PFSK-1 (cell line): ENCODE data around the gene POR.

Experiments
- FOXP2 ChIP-seq: optimal IDR thresholded peaks from 2 replicates; pipeline ENCODE3; 2011; ENCODE audit warnings: borderline replicate concordance, control low read depth, inconsistent platforms; ENCODE audit not compliant: insufficient read depth; ENCODE audit errors: extremely low read length, extremely low read depth
- POLR2AphosphoS5 ChIP-seq: IDR thresholded peaks from 2 replicates; pipeline ENCODE4 v1.6.1; 2012; ENCODE audit warnings: low read depth, mild to moderate bottlenecking, control low read depth, low read length, moderate library complexity
- SIN3A ChIP-seq: IDR thresholded peaks from 2 replicates; pipeline ENCODE4 v1.6.1; 2012; ENCODE audit warnings: mild to moderate bottlenecking, low read length, moderate library complexity, borderline replicate concordance; ENCODE audit not compliant: insufficient read depth
- TAF1 ChIP-seq: IDR thresholded peaks from 2 replicates; pipeline ENCODE4 v1.6.1; 2012; ENCODE audit warnings: low read length, control low read depth, borderline replicate concordance; ENCODE audit not compliant: insufficient read depth
- TF ChIP-seq, protein P1 (sequence below), 2 experiments: IDR thresholded peaks; 2 replicates each; pipeline versions ENCODE4 v1.6.1 to v1.8.0; 2011 to 2012; ENCODE audit warnings: low read depth in 2 of 2, low read length in 2 of 2, control low read depth in 1 of 2, inconsistent platforms in 1 of 2, mild to moderate bottlenecking in 1 of 2, moderate library complexity in 1 of 2; ENCODE audit not compliant: insufficient read depth in 1 of 2

Gene POR

DNA sequence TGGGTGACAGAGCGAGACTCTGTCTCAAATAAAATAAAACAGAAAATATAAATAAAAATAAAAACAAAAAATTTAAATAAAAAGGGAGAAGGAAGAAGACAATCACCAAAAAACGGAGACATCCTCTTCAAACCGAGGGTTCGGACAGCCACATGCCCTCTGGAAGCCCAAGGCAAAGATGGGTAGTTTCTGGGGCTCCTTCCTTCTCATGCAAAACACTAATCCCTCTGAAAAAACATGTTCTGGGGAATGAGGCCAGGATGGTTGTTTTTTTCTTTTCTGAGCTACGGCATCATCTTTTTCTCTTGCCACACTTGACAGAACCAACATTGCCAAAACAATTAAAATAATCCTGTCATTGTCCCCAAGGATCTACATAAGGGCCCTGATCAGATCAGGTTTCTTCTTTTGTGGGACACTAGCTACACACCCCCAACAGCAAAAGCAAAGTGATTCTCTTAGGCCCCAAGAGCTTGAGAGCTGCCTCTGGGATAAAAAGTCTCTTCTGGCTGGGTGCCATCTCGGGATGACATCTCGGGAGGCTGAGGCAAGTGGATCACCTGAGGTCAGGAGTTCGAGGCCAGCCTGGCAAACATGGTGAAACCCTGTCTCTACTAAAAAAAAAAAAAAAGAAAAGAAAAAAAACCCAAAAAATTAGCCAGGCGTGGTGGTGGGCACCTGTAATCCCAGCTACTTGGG is 14.2 kb upstream of the POR start:
- TF ChIP-seq POLR2AphosphoS5 (no peak), TAF1 (no peak), SIN3A (no peak)
- TF ChIP-seq, protein P1, sequence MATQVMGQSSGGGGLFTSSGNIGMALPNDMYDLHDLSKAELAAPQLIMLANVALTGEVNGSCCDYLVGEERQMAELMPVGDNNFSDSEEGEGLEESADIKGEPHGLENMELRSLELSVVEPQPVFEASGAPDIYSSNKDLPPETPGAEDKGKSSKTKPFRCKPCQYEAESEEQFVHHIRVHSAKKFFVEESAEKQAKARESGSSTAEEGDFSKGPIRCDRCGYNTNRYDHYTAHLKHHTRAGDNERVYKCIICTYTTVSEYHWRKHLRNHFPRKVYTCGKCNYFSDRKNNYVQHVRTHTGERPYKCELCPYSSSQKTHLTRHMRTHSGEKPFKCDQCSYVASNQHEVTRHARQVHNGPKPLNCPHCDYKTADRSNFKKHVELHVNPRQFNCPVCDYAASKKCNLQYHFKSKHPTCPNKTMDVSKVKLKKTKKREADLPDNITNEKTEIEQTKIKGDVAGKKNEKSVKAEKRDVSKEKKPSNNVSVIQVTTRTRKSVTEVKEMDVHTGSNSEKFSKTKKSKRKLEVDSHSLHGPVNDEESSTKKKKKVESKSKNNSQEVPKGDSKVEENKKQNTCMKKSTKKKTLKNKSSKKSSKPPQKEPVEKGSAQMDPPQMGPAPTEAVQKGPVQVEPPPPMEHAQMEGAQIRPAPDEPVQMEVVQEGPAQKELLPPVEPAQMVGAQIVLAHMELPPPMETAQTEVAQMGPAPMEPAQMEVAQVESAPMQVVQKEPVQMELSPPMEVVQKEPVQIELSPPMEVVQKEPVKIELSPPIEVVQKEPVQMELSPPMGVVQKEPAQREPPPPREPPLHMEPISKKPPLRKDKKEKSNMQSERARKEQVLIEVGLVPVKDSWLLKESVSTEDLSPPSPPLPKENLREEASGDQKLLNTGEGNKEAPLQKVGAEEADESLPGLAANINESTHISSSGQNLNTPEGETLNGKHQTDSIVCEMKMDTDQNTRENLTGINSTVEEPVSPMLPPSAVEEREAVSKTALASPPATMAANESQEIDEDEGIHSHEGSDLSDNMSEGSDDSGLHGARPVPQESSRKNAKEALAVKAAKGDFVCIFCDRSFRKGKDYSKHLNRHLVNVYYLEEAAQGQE (IDR thresholded peaks at IDR 0.05; ENCODE audit: insufficient read depth in 1 of 2, low read depth in 2 of 2, low read length in 2 of 2) = no peak

DNA sequence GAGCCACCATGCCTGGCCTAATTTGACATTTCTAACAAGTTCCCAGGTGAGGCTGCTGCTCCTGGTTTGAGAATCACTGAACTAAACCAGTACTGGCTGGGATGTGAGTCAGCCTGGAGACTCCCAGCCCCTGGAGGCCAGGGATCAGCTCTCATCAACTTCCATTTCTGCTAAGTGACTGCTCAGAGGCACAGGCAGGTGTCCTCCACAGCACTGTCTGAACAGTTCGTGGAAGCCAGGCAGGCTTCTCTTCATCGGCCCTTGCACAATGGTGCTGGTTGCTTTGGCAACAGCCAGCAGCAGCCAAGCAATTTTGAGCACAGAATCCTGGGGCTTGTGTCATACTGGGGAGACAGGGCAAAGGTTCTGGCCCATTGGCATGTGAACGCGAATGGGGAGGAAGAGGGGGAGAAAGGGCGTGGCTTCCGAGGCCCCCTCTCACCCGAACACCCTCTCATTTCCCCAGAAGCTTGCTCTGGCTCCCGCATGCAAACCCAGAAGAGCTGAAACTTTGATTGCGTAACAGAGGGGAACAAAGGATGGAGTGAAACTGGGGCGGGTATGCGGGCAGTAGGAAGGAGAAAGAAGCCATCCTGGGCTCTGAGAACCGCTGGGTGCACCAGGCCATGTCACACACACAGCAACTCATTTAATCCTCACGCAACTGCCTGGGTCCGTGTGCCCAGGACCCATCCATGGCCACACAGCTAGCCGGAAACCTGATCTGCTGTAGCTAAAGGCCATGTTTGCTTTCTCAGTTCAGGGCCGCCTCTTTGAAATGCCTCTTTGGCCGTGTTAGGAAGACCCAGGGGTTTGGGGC is 9.0 kb upstream of the POR start:
- no peak for TF ChIP-seq TAF1
- no peak for TF ChIP-seq SIN3A
- no peak for TF ChIP-seq FOXP2
- TF ChIP-seq POLR2AphosphoS5 = no peak
- TF ChIP-seq, protein P1 (IDR thresholded peaks at IDR 0.05; ENCODE audit: insufficient read depth in 1 of 2, low read depth in 2 of 2, low read length in 2 of 2) = no peak

DNA sequence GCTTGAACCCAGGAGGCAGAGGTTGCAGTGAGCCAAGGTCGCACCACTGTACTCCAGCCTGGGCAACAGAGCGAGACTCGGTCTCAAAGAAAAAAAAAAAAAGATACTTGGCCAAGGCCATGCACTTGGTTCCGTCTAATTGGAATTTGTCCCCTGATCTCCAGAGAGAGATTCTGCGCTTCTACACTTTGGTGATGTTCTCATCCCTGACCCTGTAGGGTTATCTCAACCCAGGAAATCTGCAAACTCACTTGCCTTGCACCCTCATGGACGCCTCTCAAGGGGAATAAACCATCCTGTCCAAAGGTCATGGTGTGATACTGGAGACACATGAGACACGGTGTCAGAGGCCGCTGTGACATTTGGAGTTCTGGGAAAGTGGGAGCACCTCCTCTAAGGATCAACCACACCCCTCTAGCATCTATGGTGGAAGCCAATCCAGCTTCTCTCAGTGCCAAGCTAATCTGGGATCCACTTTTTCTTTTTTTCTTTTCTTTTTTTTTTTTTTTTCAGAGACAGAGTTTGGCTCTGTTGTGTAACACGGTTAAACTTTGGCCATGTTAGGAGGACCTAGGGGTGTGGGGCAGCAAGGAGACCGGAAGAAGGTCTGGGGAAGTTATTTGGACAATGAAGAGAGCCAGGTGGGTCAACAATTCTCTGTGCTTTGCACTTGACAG is 7.8 kb upstream of the POR start:
- TF ChIP-seq FOXP2 = no peak

DNA sequence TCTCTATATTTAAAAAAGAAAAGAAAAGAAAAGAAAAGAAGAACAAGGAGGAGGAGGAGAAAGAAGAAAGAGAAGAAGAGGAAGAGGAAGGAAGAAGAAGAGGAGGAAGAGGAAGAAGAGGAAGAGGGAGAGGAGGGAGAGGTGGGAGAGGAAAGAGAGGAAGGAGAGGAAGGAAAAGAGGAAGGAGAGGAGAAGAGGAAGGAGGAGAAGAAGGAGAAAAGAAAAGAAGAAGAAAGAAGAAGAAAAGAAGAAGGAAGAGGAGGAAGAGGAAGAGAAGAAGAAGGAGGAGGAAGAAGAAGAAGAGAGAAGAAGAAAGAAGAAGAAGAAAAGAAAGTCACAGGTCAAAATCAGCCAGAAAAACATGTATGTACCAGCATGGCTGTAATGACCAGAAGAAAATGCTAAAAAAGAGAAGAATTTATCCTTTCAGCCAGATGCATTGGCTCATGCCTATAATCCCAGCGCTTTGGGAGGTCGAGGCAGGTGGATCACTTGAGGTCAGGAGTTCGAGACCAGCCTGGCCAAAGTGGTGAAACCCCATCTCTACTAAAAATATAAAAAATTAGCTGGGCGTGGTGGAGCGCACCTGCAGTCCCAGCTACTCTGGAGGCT is 5.3 kb upstream of the POR start:
- TF ChIP-seq FOXP2 = no peak
- TF ChIP-seq, protein P1 (IDR thresholded peaks at IDR 0.05; ENCODE audit: insufficient read depth in 1 of 2, low read depth in 2 of 2, low read length in 2 of 2) = no peak
- no peak for TF ChIP-seq TAF1
- TF ChIP-seq POLR2AphosphoS5 = no peak
- no peak for TF ChIP-seq SIN3A

DNA sequence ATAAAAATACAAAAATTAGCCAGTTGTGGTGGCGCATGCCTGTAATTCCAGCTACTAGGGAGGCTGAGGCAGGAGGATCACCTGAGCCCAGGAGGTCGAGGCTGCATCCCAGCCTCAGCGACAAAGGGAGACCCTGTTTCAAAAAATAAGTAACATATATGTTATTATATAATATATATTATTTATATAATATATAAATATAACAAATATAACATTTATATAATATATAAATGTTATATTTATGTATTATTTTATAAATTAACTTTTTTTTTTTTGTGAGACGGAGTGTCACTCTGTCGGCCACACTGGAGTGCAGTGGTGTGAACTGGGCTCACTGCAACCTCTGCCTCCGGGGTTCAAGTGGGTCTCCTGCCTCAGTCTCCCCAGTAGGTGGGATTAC is 1.5 kb upstream of the POR start:
- TF ChIP-seq POLR2AphosphoS5 = no peak
- no peak for TF ChIP-seq FOXP2
- TF ChIP-seq SIN3A = no peak
- TF ChIP-seq TAF1 = no peak
- TF ChIP-seq, protein P1 (IDR thresholded peaks at IDR 0.05; ENCODE audit: insufficient read depth in 1 of 2, low read depth in 2 of 2, low read length in 2 of 2) = no peak
